Astrocyte of the spinal cord (primary cell): Measurements from ENCODE around the gene MYD88.

ENCODE experiments used
- DNase-seq: peaks from one replicate; pipeline ENCODE4 v3.0.0; 2011; ENCODE audit warnings: low read depth, low spot score
- H3K4me3 ChIP-seq: 2 replicates; pipeline ENCODE4 v1.5.1; 2011; ENCODE audit warnings: low read depth, mild to moderate bottlenecking, low read length, moderate library complexity
- CTCF ChIP-seq: IDR thresholded peaks from 2 replicates; pipeline ENCODE4 v1.5.1; 2012; ENCODE audit warnings: low read depth, mild to moderate bottlenecking, low read length, inconsistent platforms
- in situ Hi-C: cut with HindIII; loops from 2 replicates; pipeline ENCODE4 v1.10.0; 2017; ENCODE audit warnings: low sequenced_read_pairs

MYD88 gene

GRCh38 chr3:38116471-38117162 is 21.8 kb upstream of the MYD88 start:
- H3K4me3 ChIP-seq, result no peak overlapping the region
- in situ Hi-C loops, result no loop called here
- no peak for DNase-seq
- TF ChIP-seq CTCF, result no peak

DNA sequence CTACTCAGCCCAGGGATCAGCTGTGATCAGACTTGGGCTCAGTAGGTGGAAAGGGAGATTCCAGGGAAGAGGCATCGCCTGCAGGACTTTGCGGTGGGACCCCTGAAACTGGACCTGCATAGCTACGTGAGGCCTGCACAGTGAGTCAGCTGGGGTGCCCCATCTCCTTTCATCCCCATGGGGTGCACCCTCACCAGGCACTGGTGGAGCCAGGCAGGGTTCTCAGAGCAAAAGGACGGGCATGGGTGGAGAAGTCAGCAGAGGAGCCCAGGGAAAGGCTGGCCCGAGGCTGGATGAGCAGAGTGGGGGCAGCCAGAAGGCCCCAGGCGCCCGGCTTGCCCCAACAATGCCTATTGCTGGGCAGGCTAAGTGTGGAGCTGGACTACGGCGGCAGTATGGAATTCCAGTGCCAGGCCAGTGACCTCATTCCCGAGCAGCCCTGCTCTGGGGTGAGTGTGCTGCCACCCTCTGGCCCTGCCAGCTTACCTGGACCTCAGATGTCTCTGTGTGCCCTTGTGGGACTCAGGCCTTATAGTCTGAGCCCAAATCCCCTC is 21.2 kb upstream of the MYD88 start:
- DNase-seq, result no peak
- in situ Hi-C loops, result no loop called here
- H3K4me3 ChIP-seq, result no peak overlapping the region
- no peak for TF ChIP-seq CTCF

DNA sequence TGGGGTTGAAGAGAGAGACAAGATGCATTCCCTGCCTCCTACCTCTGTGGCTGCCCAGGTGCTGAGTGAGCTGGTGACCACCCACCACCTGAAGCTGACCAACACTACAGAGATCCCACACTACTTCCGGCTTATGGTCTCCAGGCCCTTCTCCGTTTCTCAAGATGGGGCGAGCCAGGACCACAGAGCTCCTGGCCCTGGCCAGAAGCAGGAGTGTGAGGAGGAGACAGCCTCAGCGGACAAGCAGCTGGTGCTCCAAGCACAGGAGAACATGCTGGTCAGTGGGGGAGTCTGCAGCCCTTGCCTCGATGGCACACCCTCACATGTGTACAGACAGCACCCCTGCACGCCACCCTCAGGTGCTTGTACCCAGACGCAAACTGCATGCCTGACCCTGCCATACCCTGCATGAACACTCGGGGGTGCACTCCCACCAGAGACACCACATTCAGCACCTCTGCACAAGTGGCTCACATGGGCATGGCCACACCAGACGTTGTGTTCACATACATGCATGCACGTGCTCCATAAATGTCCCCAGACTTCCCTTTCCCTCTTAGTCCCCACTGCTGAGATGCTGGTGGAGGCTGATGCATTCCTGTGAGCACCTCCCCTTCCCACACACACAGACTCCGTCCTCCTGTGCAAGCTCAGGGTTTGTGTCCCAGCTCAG is 20.6 kb upstream of the MYD88 start:
- in situ Hi-C loops, result no loop called here
- H3K4me3 ChIP-seq, result no peak overlapping the region
- TF ChIP-seq CTCF, result peak; percentile 84
- peak; percentile 49 for DNase-seq

- H3K4me3 ChIP-seq, result no peak overlapping the region
- no peak for DNase-seq
- TF ChIP-seq CTCF, result no peak
- in situ Hi-C loops, result no loop called here
Observed at GRCh38 chr3:38118421-38119247, 19.8 kb upstream of the MYD88 start.

DNA sequence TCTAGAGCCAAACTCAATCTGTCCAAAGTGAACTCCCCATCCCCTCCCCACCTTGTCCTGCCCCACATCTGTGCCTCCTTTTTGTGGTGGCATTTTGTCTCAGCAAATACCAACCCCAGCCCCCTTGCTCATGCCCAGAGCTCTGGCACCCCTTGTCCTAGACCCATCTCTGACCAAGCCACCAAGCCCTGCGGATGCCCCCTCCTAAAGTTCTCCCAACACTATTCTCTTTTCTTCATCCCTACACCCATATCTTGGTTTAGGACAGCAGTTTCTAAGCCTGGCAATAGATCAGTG is 19.3 kb upstream of the MYD88 start:
- in situ Hi-C loops, result no loop called here
- no peak for DNase-seq
- H3K4me3 ChIP-seq, result no peak overlapping the region
- TF ChIP-seq CTCF, result no peak

- TF ChIP-seq CTCF, result no peak
- in situ Hi-C loops, result no loop called here
- DNase-seq, result no peak
- H3K4me3 ChIP-seq, result no peak overlapping the region
Observed at GRCh38 chr3:38119821-38120692, 18.4 kb upstream of the MYD88 start.
